Lower leg skin (tissue), 3 donors: ENCODE results near the gene NRG3.

Source experiments
- CTCF ChIP-seq, 3 donors: fragments of 450-650 bp; IDR thresholded peaks; one replicate each; pipeline ENCODE4 v1.5.1; 2016; ENCODE audit warnings: antibody characterized with exemption in 3 of 3, mild to moderate bottlenecking in 3 of 3, moderate library complexity in 2 of 3
- POLR2A ChIP-seq, 2 donors: fragments of 450-650 bp; IDR thresholded peaks; one replicate each; pipeline ENCODE4 v1.6.1; 2016 to 2017; ENCODE audit warnings: antibody characterized with exemption in 2 of 2, mild to moderate bottlenecking in 1 of 2, moderate library complexity in 1 of 2

DNA sequence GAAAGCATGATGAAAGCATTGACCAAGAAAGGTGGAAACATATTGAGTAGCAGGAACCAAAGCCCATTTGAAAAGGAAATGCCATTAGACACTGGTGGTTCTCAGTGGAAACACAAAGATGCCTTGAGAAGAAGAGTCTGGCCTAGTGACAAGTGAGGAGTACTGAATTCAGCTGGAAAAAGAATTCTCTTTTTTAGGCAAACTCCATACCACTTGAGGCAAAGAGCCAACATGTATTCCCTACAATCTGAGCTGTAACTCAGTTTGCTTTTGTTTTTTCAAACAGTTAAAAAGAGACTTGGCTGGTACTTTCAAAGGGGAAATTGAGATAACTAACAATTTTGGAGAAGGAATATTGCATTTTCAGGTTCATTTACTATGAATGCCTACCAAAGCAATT is 624.0 kb downstream of the NRG3 start:
- no peak for TF ChIP-seq POLR2A (IDR thresholded peaks at IDR 0.05)
- no peak for TF ChIP-seq CTCF (IDR thresholded peaks at IDR 0.05)
